Islet precursor cell (in vitro differentiated cells): ENCODE results near the gene HSPA5.

Experiments
- DNase-seq: peaks from one replicate; pipeline ENCODE4 v3.0.0-alpha.2; 2018

HSPA5 gene

GRCh38 chr9:125189361-125190289 is 51.5 kb downstream of the HSPA5 start, which contains the start of gene PPP6C:
TSS of gene PPP6C (minus strand) at chr9:125189803. CDS start at chr9:125189718, 85 bp downstream.
- DNase-seq = peak; percentile 94

DNA sequence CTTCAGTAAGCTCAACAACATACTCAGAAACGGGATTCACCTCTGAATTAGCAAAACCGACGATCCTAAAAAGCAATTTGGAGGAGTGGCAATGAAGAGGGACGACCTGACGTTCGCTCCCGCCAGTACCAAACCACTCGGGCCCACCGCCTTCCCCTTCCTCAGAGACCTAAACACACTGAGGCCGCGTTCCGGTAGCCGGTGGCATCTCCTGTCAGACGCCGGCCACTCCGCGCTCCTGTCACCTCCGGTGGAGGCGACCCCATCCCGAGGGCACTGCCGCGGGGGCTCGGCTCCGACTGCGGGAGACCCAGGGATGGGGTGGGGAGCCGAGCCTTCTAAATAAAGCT is 52.2 kb downstream of the HSPA5 start:
- peak; percentile 62 for DNase-seq
